Left kidney (tissue), 8 donors: ENCODE data around the gene ARL14EPL. TPM values are rescaled to one million over a fixed set of nuclear protein-coding genes. Genes with fewer than 3 reads are reported as not detected.

Experiments used
- DNase-seq: peaks from one replicate; pipeline ENCODE4 v3.0.0-alpha.2; 2013
- long read RNA-seq, 8 donors: transcript quantifications; one replicate each; lab custom pipeline, GENCODE V29; 2026
- polyA plus RNA-seq: library from polyadenylated mRNA; unstranded; fragments of 120-200 nt; gene quantifications from one replicate; pipeline ENCODE4 v1.2.1, GENCODE V29; 2013; ENCODE audit not compliant: insufficient read length

ARL14EPL gene
- not detected for polyA plus RNA-seq
- long read RNA-seq, donor 1 = 0 reads
- long read RNA-seq, donor 2 = 0 reads
- long read RNA-seq, donor 3 = 0 reads
- long read RNA-seq, donor 4 = 0 reads
- long read RNA-seq, donor 5 = 0 reads
- long read RNA-seq, donor 6 = 0 reads
- long read RNA-seq, donor 7 = 0 reads
- long read RNA-seq, donor 8 = 0 reads

DNA sequence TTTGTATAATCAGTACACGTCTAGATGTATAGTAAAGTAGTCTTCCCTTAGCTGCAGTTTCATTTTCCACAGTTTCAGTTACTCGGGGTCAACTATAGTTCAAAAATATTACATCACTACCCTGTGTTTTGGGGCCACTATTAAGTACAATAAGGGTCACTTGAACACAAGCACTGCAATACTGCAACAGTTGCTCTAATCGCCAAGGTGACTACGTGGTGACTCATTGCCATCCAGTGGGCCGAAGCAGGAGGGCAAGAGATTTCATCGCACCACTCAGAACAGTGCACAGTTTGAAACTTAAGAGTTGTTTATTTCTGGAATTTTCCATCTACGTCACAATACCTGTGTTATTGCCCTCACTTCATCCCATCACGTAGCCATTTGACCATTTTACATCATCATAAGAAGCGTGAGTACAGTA lies at the start of gene ARL14EPL:
ARL14EPL (plus strand) TSS at position 379 of the 424 bp plus-strand sequence. CDS start 18,994 bp downstream, outside the sequence.
- DNase-seq = no peak

GRCh38 chr5:115983519-115983918 lies 48.8 kb upstream of the ARL14EPL start:
- DNase-seq = no peak

- no peak for DNase-seq
Observed at GRCh38 chr5:115985802-115986757, 46.2 kb upstream of the ARL14EPL start.

GRCh38 chr5:115988002-115988401 lies 44.3 kb upstream of the ARL14EPL start:
- DNase-seq = no peak

- DNase-seq = no peak
Observed at GRCh38 chr5:115992848-115993350, 39.4 kb upstream of the ARL14EPL start.

- no peak for DNase-seq
Observed at GRCh38 chr5:115995351-115995750, 36.9 kb upstream of the ARL14EPL start.

- DNase-seq = no peak
Observed at GRCh38 chr5:116002116-116002906, 30.0 kb upstream of the ARL14EPL start.

DNA sequence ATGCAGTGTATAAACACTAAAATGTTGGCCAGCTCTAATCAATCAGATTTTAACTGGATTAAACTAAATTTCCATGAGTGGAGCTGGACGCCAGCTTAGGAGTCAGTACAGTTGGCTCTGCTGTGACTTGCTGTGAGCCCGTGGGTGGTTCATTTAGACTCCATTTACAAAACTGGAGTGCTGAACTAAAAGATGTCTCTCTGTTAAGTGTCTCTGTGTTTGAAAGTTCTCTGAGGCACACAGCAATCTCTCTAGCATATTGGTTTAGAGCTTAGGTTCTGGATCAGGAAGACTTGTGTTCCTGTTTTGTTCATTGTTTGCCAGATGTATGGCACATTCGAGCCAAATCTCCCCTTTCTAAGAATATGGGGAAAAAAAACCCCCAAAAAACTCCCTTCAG lies 28.0 kb upstream of the ARL14EPL start:
- DNase-seq = no peak

GRCh38 chr5:116009806-116010205 lies 22.5 kb upstream of the ARL14EPL start:
- DNase-seq = no peak

- DNase-seq = no peak
Observed at GRCh38 chr5:116011046-116011445, 21.2 kb upstream of the ARL14EPL start.

DNA sequence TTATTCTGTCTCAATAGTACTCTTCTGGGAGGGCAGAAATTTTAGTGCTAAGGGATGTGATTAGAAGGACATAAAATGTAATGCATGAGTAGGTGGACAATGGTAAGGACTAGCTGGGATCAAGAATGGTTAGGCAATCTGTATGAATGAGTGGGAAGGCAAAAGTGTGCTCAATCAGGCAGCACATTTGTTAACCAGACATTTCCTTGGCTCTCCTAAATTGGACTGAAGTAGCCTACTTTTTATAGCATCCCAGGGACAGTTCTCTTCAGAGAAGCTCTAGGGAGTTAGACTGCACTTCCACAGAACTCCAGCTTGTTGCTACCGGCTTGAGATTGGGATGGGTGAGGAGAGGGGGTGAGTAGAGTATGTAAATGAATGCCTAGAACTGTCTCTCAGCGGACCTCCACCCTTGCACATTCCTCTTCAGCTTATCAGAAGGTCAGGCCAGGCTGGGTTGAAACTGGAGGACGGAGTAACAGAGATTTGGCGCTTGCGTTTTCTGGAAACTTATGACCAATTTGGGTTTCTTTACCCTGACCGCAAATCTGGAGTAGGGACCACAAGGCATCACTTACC lies 19.0 kb upstream of the ARL14EPL start:
- no peak for DNase-seq

- no peak for DNase-seq
Observed at GRCh38 chr5:116013936-116014335, 18.3 kb upstream of the ARL14EPL start.

DNA sequence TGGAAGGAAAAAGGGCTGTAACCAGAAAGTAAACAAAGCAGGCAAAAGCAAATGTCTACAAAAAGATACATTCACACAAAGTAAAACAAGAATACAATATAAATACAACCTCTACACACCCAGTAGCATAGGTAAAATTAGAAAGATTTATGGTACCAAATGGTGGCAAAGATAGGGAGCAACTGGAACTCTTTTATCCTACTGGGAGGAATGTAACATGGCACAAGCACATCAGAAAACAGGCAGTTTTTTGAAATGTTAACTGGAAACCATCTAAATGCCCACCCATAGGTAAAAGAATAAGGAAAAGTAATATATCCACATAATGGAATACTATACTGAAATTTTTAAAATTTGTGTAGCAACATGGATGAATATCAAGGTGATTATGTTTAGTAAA lies 8.7 kb upstream of the ARL14EPL start:
- DNase-seq = no peak

DNA sequence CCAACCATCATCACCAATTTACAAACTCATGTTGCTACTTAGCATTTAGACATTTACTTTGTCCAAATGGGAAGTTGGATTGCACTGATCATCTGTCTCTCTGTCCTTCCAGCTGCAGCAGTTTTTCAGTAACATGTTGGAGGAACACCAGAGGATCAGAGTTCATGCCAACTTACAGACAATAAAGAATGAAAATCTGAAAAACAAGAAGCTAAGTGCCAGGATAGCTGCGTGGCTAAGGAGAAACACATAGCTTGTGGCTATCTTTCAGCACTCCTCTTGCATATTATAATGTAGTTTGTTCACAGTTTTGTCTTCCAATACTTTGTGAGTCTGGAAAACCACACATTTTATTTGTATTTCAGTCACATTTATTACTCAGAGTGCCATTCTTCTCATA lies 6.4 kb upstream of the ARL14EPL start:
- no peak for DNase-seq

DNA sequence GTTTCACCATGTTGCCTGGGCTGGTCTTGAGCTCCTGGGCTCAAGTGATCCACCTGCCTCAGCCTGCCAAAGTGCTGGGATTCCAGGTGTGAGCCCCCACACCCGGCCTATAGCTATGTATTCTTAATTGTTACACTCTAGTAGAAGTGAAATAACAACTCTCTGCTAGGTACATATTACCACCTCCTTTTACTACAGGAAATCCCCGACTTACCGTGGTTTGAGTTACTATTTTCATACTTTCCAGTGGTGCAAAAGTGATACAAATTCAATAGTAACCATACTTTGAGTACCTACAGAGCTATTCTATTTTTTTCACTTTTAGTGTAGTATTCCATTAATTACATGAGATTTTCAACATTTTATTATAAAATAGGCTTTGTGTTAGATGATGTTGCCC lies 719 bp downstream of the ARL14EPL start:
- no peak for DNase-seq

- DNase-seq = no peak
Observed at GRCh38 chr5:116035123-116035522, 2.9 kb downstream of the ARL14EPL start.

DNA sequence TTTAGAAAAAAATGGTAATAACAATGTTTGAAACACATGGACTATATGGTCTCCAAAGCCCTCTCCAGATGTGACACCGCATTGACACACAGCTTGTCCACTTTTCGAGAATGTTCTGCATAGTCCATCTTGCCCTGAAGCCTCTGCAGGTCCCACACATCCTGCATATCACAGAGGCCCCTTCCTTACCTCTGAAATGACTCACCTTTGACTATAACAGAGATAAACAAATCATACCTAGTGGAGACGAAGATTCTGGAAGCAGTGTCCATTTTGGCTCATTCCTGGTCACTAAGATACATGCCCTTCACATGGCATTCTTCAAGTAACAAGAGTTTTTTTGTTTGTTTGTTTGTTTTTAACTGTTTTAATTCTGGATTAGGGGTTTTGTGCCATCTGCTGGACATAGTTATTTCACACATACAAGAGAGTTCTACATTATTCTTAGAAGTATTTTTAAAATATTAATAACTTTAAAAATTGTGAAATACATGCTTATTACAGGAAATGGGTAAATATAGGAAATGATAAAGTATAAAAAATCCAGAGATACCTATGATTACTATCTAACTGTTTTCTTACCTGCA lies 5.1 kb downstream of the ARL14EPL start:
- DNase-seq = no peak

GRCh38 chr5:116038817-116039216 lies 6.5 kb downstream of the ARL14EPL start:
- DNase-seq = no peak

GRCh38 chr5:116042375-116042774 lies 10.1 kb downstream of the ARL14EPL start:
- no peak for DNase-seq

DNA sequence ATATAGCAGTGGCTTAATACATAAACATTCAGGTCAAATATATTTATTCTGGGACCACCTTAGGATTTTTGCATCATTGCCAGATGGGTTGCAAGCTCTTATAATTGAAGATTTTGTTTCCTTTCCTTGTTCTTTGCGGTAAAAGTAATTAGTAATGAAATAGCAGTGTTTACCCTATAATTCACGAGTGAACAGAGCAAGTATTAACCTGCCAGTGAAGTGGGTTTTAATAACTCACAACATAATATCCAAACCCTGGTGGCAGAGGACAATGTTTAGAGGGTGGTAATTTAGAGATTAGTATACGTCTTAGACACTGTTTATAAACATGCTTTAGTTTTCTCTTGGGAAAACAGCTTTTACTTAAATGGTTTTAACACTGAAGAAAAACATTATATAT lies 11.8 kb downstream of the ARL14EPL start:
- DNase-seq = no peak

DNA sequence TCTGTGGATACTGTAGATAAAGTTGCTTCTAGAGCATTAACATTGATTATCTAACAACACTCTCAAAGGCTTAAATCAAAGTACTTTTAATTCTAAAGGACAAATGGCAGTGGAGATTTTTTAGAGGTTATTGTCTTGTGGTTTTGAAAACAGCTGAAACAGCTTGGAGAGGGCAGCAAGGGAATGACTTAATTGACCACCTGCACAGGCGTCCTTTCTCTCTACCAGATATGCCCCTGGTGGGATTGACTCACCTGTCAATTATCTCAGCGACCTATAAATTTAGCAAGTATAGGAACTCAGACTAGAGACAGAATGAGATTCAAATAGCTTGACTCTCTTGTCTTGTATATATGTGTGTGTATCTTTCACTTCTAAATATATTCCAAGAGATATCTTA lies 13.5 kb downstream of the ARL14EPL start:
- no peak for DNase-seq

GRCh38 chr5:116046261-116046660 lies 14.0 kb downstream of the ARL14EPL start:
- no peak for DNase-seq
